Tongue (tissue), 2 donors: Measurements from ENCODE around the gene MESD. TPM values are rescaled to one million over a fixed set of nuclear protein-coding genes. Genes with fewer than 3 reads are reported as not detected.
A peak's percentile ranks its signal among the peaks of the same experiment; 100 is the strongest.

ENCODE experiments used
- DNase-seq: peaks from one replicate; pipeline ENCODE4 v3.0.0-alpha.2; 2015
- total RNA-seq: library from RNA; depleted of rRNA; stranded (reverse); fragments of >200 nt; gene quantifications from one replicate; pipeline ENCODE4 v1.2.3, GENCODE V29; 2014

MESD gene
- total RNA-seq, result 16.9 TPM

DNA sequence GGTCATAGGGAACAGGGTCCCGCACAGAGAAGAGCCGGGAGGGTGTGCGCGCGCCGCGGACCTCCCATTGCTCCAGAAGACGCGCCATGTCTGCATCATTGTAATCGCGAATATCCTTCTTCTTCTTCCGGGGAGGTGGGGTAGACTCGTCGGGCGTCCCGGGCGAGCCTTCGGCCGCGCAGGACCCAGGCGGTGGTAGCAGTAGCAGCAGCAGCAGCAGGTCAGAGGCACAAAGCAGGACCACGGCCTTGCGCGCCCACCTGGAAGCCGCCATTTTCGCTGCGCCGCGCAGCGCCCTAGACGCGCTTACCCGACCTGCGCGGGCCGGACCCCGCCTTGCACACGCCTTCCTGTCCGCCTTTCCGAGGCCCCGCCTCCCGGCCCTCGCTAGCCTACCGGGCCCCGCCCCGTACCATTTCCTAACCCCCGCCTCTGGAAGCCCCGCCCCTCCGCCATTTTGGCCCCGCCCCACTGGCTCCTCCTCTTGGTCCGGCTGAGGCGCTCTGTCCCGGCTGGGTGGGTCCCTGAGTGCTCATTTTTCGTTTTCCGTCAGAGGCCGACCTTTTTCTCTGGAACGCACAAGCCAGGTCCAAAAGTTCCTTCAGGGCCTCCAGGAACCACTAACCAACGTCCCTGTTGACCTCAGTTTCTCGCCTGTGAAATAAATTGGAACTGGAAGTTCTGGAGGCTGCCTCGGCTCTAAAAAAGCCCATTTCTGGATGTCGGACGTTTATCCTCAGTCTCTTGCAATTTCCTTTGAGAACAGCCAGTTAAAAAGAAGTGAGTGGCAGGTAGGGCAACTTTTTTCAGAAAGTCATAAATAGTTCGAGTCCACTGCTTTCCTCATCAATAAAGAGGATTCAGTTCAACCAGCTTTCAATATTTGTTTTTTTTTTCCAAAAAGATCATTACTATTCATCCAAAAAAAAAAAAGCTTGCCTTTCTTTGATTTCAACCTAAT lies at the start of gene MESD:
MESD (minus strand) TSS at position 302 of the 961 bp plus-strand sequence; CDS start at position 274, 28 bp downstream.
- peak; percentile 99 for DNase-seq

DNA sequence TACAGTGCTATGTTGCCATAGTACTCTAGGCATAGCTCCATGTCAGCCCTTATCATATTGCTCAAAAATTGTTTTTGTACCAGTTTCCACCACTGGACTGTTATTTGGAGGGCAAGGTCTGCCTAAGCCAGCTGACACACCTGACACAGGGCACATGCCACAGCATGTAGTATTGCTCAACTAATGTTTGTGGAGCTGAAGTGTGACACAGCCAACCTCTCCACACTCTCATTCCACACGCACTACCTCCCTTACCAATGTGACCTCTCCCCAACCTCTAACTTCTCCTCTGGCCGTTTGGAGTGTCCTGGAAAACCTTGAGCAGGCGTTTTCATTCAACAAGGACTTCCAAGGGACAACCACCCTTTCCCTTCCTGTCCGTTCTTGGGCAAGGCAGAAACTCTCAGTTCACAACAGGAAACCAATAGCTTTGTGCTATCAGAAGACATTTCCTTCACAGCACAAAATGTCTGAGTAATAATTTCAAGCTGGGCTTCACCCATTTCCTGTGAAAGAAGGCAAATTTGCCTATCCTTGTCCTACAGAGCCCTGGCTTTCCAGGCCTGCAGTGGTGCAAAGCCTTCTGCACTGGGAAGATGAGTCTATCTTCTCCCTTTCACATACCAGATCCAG lies 49.5 kb upstream of the MESD start:
- DNase-seq, result no peak

DNA sequence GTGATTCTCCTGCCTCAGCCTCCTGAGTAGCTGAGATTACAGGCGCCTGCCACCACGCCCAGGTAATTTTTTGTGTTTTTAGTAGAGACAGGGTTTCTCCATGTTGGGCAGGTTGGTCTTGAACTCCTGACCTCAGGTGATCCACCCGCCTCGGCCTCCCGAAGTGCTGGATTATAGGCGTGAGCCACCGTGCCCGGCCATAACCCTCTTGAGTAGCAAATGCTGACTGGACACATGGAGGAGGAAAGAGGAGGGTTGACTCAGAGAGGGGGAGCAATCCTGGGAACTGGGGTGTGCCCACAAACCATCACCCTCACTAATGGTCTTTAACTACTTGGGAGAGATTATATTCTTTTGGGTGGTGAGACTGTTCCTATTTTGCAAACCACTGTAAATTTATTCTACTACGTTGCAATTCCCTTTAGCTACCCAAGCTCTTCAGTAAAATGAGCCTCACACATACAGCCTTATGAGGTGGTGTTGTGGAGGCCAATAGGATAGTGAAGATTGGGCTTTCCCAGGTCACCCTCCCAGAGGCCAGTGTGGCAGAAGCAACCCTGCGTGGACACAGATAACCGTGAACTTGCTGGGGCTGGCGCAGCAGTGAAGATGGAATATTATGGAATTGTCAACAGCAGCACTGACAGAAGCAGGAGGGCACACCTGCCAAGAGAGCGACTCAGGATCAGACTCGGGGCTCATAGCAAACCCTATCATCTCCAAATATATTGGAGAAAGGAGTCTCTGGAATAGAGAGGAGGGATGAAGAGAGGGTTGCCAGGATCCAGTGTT lies 48.5 kb upstream of the MESD start:
- no peak for DNase-seq

DNA sequence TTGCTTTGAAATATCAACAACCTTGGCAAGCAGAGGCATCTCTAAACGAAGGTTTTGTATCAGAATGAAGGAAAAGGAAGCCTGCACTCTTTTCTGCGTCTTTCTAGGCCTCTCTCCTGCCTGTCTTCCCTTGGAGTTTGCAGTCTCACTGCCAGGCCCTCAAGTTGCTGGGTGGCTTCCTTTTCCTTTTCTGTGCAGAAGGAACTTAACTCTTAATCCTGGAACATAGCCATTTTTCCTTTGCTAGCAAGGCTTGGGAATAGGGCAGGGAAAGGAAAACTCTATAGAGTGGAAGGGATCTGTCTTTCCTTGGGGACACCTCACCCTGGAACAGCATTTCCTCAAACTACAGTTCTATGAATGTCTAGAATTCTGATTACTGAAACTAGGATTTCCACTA lies 43.9 kb upstream of the MESD start:
- DNase-seq, result no peak

DNA sequence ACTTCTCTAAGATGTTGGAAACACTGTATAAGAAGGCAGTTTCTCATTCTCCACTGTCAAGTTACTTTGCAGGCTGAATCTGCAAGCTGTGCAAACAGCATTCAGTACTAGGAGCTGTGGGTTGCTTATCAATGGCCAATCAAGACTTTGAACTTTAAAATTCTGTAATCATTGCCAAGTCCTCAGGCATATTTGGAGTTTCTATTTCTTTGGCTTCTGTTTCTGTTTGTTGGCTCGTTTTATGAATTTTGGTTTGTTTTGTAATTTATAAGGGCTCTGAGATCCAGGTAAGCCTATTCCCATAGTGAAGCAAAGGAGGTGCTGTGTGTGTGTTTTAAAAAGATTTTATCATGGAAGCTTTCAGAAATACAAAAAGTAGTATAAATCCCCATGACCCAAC lies 43.2 kb upstream of the MESD start:
- no peak for DNase-seq

DNA sequence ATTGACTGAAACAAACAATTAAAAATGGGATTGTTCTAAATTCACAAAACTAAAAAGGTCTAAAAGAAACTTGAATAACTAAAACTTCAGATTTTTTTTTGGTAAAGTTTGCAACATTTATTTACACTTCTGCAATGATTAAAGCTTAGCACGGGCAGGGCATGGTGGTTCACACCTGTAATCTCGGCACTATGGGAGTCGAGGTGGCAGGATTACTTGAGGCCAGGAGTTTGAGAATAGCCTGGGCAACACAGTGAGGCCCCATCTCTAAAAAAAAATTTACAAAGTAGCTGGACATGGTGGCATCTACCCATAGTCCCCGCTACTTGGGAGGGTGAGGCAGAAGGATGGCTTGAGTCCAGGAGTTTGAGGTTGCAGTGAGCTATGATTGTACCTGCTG lies 42.7 kb upstream of the MESD start:
- DNase-seq, result no peak

DNA sequence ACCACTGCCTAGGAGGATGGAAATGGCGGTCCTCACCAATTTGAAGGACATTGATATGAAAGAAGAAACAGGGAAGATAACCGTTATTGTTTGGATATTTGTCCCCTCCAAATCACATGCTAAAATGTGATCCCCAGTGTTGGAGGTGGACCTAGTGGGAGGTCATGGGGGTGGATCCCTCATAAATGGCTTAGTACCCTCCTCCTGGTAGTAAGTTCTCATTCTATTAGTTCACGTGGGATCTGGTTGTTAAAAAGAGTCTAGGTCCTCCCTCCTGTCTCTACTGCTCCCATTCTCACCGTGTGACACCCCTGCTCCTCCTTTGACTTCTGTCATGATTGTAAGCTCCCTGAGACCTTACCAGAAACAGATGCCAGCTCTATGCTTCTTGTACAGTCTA lies 41.6 kb upstream of the MESD start:
- DNase-seq, result no peak

DNA sequence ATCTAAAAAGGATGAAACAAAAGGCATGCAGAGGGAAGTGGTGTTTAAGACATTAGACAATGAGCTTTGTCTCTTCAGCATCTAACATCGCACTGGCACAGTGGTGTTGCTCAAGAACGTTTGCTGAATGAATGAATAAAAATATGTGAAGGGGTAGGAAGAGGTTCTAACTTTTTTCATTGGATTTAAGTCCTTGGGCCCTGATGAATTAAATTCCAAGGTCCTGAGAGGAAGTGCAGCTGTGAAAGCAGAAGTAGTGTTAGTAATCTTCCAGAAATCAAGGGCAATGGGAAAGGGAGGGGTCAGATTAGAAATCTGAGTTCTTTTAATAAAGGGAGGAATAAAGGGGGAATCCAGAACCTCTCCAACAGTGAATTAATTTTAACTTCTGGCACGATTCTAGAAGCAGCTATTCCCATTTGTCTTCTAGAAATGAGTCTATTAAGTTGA lies 40.7 kb upstream of the MESD start:
- DNase-seq, result no peak

DNA sequence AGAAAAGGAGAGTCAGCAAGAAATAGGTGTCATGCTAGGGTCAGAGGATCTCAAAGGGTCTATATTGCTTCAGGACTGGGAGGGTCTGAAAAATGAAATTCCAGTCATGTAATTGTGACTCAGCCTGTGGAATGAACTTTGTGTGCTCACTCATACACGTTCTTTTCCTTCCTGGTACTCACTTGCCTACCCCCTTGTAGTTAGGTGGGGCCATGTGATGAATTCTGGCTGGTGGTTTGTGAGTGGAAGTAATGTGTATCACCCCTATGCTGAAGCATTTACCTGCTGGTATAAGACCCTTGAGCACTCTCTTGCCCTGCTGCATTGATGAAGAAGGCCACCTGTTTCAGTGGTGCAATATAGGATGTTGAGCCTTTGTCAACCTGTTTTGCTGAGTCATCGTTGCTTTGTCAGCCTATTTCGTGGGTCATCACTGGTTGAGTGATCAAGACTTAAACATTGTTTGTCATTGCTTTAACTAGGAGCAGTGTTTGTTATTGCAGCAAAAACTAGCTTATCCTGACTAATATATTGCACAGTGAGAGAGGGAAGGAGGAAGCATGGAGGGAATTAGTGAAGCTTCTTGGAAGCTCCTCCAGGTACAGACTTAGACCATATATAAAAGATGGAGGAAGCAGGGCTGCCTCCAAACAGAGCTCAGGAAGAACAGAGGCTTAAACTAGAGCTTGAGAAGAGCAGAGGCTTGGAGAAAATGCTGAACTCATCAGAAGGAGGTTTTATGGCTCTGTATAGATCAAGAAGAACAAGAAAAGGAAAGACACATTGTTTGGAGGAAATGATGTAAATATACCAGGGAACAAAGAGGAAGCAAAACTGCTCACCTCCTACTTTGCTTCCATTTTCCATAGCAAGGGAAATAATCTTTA lies 40.0 kb upstream of the MESD start:
- no peak for DNase-seq

DNA sequence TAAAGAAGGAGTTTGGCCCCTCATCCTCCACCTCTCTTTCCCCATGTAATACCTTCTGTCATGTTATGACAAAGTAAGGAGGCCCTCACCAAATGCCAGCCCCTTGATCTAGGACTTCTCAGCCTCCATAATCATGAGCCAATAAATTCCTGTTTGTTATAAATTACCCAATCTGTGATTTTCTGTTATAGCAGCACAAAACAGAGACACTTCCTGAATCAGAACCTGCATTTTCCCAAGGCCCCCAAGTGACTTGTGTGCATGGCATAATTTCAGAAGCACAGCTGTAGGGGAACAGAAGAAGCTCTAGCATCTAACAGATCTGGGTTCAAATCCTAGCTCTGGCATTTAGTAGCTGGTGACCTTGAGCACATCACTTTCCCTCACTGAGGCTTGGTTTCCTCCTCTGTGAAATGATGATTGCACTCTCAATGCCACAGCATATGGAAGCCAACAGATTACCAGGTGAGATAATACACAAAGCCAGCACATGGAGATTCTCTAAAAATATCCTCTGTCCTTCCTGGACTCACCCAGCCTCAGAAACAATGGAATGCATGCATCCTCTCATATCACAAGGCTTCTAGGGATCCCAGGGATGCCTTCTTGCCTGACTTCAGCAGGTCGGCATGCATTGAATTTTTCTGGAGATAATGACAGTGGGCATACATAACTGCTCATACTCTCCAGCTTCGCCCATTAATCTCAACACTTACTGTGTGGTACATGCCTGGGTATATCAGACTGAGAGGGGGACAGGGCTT lies 37.4 kb upstream of the MESD start:
- DNase-seq, result no peak

DNA sequence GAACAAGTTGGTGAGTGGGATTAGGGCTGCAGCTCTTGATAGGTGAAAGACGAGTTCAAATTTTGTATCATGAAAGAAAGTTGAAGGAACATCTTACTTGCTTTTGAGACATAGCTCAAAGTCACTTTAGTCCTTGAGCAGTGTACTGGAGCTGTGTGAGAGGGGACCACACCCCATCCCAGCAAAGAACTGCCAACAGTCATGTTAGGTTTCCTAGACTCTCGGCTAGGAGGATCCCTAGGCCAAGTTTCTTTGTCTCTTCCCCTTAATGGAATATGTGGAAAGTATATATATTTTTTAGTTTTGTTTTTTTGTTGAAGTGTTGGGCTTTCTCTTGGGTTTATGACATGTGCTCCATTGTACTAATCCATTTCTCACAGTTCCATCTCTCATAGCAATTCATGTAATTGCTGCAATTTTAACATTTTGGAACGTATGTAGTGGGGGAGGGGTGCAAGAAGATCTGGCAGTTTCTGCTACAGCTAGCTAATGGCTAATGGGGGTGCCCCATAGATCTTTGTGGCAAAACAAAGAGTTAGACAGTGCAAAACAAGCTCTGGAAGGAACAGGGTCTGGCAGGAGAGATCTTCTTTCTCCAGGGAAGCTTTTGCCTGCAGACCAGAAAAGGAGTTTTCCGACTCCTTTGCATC lies 36.2 kb upstream of the MESD start:
- peak; percentile 30 for DNase-seq

DNA sequence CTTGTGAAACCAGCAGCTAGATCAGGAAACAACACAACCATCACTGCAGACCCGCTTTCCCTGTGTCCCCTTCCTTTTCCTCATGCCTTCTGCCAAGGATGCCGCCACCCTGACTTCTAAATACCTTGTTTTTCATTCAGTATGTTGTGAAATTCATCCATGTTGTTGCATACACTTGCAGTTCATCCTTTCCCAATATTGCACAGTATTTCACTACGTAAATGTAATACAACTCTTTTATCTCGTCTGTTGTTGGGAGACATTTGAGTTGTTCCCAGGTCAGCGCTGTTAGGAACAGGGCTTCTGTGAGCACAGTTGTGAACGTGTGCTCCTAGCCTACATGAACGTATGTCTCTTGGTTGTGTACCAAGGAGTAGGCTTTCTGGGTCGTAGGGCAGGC lies 35.3 kb upstream of the MESD start:
- no peak for DNase-seq

DNA sequence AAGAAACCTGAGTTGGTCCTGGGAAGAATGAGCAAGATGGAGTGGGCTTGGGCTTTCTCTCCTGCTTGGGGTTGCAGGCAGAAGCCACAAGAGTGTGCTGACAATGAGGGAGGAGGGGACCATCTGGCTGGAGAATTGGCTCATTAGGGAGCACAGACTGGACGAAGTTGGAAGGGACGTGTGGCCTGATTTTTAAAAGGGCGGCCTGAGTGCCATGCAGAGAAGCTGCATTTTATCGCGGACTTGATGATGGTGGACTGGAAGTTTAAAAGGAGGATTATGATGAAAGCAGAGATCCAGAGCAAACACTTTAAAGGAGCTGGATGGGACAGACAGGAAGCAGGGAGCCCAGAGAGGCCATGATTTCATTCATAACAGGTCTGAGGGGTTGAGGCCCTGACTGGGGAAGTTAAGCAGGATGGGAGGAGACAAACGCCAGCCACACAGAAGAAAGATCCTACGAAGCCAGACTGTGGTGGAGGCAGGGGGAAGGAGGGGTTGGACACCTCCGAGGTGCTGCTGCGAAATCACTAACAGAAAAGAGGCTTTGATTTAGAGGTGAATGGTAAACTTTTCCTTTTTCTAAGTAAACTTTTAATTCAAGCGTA lies 34.8 kb upstream of the MESD start:
- peak; percentile 69 for DNase-seq

DNA sequence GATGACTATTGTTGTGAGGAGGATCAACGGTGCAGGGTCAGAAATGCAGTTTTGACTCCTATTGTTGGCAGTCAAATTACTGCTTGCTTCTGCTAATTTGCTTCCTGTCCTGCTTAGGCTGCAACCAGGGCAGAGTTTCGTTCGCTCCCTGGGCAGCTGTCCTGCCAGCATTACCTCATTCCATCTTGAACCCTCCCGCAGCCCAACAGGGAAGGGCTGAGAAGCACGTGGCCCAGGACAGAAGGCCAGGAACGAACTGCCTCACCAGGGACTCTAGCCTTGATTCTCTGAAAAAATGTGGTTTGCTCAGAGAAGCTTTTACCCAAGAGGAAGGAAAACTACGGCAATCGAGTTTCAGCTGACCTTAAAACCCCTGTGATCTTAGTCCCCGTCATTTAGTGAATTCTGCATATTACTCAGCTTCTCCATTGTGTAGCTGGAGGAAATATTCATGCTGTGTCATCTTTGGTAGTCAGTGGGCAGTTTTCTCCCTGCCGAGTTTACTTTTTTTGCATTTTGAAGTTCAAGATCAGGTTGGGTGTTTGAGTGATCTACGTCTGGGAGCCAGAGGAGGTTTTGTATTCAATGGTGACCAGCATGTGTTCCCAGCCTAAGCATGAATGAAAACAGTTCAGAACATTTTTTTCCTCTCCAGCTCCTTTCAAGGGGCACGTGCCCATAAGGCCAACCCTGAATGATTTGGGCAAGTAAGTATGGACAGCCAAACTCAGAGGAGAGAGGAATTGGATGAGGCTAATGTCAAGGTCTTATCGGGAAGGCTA lies 34.1 kb upstream of the MESD start:
- peak; percentile 54 for DNase-seq

DNA sequence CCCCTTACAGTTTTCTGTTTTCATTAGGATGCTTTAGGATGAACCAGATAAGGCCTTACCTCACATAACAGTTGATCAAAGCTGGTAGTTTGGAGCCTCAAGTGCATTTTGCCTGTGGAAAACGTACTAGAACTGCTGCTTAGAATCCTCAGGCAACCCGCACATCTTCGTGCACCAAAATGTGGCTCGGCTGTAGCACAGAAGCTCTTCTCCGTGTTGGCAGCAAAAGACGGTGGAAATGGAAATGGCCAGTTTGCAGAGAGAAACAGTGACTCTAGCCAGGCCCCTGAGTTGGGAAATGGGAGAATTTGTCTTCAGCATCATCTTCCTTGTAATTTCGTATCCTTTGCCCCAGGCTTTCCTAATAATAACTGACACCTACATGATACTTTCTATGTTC lies 31.7 kb upstream of the MESD start:
- no peak for DNase-seq

DNA sequence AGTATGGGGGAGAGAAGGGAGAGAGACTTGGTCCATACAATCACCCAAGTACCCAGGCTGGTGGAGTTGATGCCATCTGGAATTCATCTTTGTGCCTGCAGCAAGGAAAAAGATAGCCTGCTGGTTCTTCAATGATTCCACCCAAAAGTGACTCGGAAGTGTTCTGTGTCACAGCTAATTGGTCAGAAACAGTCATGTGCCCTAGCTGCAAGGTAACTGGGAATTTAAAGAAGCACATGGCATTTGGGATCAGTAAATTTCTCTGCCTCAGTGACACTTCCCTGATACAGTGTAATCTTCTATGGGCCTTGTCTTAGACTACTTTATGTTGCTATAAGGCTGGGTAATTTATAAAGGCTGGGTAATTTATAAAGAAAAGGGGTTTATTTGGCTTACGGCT lies 28.6 kb upstream of the MESD start:
- DNase-seq, result no peak

DNA sequence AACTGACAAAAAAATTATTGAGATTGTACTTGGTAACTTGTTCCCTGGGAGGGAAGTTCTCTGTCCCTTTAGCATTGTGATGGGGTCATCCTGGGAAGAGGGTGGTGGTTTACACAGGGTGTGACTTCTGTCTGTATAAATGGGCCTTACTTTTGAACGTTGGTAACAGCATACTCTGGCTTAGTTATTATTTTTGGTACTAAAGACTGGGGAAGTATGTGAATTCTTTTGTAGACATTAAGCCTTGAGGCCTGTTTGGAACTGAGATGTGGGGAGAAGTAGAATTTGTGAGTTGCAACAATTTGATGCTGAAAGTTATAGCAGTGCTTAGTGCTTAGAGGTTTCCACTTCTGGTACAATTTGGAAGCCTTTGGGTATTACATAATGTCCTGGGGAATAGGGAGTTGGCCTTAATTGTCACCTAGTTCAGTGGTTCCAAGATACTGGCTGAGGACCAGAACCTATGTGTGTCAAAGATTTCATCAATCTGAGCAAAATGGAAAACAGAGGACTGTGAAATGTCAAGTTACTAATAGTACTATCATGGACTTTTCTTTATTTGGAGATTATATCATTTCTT lies 27.0 kb upstream of the MESD start:
- peak; percentile 12 for DNase-seq

DNA sequence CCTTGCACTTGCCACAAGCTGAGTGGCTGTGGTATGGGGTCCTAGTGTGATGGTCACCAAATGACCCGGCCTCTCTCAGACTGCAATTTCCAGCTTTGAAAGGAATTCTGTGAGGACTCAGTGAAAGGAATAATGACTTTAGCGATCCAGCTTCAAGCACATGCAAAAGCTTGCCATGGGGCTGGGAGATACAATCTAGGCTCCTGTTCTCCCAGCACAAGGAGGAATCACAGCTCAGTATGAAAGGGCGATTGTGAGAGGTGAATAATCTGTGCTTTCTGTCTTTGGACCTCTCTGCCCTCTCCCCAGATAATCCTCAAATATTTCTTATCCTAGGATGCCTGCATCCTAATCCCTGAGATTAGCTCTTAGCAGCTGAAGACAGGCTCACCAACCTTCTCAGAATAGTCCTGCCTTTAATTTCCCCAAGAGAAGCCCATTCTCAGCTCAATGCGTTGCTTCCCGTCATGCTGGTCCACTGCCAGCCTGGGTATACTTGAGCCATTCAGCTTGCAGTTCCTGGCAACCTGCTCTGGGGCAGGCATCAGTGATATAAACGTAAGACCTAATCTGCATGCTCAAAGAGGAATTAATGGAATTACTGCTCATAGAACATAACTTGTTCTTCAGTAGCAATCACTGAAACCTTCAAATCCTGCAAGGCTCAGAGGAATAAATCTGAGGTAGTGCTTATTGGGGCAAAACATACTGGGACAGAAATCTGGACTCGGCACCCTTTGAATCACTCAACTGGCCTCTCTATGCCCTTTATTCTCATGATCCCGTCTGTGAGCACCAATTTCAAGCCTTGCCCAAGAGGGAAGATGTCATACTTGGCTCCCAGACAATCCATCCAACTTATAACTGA lies 26.2 kb upstream of the MESD start:
- peak; percentile 72 for DNase-seq
